Transverse colon (tissue), 4 donors: ENCODE results near the gene TIPARP. TPM values are rescaled to one million over a fixed set of nuclear protein-coding genes. Genes with fewer than 3 reads are reported as not detected.

Experiments used
- DNase-seq: peaks from one replicate; pipeline ENCODE4 v3.0.0-alpha.2; 2019
- H3K27ac ChIP-seq, 4 donors: fragments of 200-600 bp; sonication (generic); 2 replicates each; pipeline ENCODE4 v1.5.1; 2016 to 2018; ENCODE audit warnings: inconsistent platforms in 4 of 4
- H3K27me3 ChIP-seq: fragments of 200-600 bp; sonication (generic); 2 replicates; pipeline ENCODE4 v1.5.1; 2017; ENCODE audit warnings: inconsistent platforms
- H3K36me3 ChIP-seq, 4 donors: fragments of 200-600 bp; sonication (generic); 2 replicates each; pipeline ENCODE4 v1.5.1; 2017 to 2019; ENCODE audit warnings: inconsistent platforms in 4 of 4
- H3K4me1 ChIP-seq, 4 donors: fragments of 200-600 bp; sonication (generic); 2 replicates each; pipeline ENCODE4 v1.5.1; 2017 to 2020; ENCODE audit warnings: inconsistent platforms in 4 of 4
- H3K4me3 ChIP-seq, 4 donors: fragments of 200-600 bp; sonication (generic); 1 replicate in 1 of 4; 2 replicates in 3 of 4; pipeline versions ENCODE4 v1.5.1 to v1.6.1; 2017 to 2019; ENCODE audit warnings: inconsistent platforms in 4 of 4
- H3K9me3 ChIP-seq, 2 donors: fragments of 200-600 bp; sonication (generic); 2 replicates each; pipeline ENCODE4 v1.5.1; 2017 to 2019; ENCODE audit warnings: inconsistent platforms in 2 of 2
- CTCF ChIP-seq, 5 experiments: fragments of 200-600 bp in 3 of 5; fragments of 450-650 bp in 2 of 5; sonication (generic) in 3 of 5; IDR thresholded peaks; 1 replicate in 2 of 5; 2 replicates in 3 of 5; pipeline ENCODE4 v1.5.1; 2016 to 2017; ENCODE audit warnings: antibody characterized with exemption in 5 of 5, inconsistent platforms in 3 of 5, mild to moderate bottlenecking in 2 of 5, moderate library complexity in 1 of 5
- EP300 ChIP-seq: sonication (generic); formaldehyde crosslinking; IDR thresholded peaks from one replicate; pipeline ENCODE4 v1.6.1; 2017; ENCODE audit warnings: antibody characterized with exemption, low read depth
- POLR2A ChIP-seq: fragments of 450-650 bp; IDR thresholded peaks from one replicate; pipeline ENCODE4 v1.6.1; 2016; ENCODE audit warnings: antibody characterized with exemption, mild to moderate bottlenecking, moderate library complexity
- POLR2AphosphoS5 ChIP-seq, 3 donors: sonication (generic); formaldehyde crosslinking; IDR thresholded peaks; one replicate each; pipeline ENCODE4 v1.6.1; 2016; ENCODE audit warnings: antibody characterized with exemption in 3 of 3
- WGBS, 2 donors: methylation state at CpG; one replicate each; pipeline ENCODE4 v1.1.5; 2018; ENCODE audit warnings: low coverage in 1 of 2; 5-methylcytosine and 5-hydroxymethylcytosine counted together
- in situ Hi-C, 4 donors: fragments of 200-750 bp; cut with MboI; loops; one replicate each; pipeline versions ENCODE4 v1.15.0 to v1.15.1; 2017; ENCODE audit warnings: low sequenced_read_pairs in 3 of 4, low pct_ligation_motif_present in 1 of 4, low pct_unique_long_range_greater_than_20kb in 1 of 4
- intact Hi-C: fragments of 100-400 bp; cut with DNase I; formaldehyde crosslinking; loops from one replicate; pipeline ENCODE4 v1.15.1; 2023; ENCODE audit warnings: low total_unique reads
- total RNA-seq, 4 donors: library from RNA; depleted of rRNA; stranded (reverse); fragments of >200 nt; gene quantifications; one replicate each; pipeline ENCODE4 v1.1.0, GENCODE V29; 2016

TIPARP gene
- total RNA-seq, 4 donors from 2014 or later: 11.9 to 47.1 (median 34.3) TPM

GRCh38 chr3:156688632-156689452 is 14.5 kb downstream of the TIPARP start:
- Histone ChIP-seq H3K9me3 (no peaks in the 10 kb centered on the region), H3K4me3 (no peak overlapping the region), H3K4me1 (peaks cover 43 to 82% (median 63%) of the 10 kb centered on the region in 4 donors), H3K36me3 (peaks cover 0 to under 1% (median 0%) of the 10 kb centered on the region in 4 donors), H3K27ac (no peak overlapping the region), H3K27me3 (no peaks in the 10 kb centered on the region)
- no peak for TF ChIP-seq CTCF (IDR thresholded peaks at IDR 0.05)
- TF ChIP-seq POLR2A: no peak
- TF ChIP-seq EP300: no peak
- no peak for TF ChIP-seq POLR2AphosphoS5 (IDR thresholded peaks at IDR 0.05)
- no peak for DNase-seq
- WGBS, 2 donors: 81 to 83% methylated on average over 7 of the region's 7 CpGs
- in situ Hi-C loops: loop anchor here in 3 of 4 donors (10.0 to 25.0 kb wide), 4 partner anchors 126 to 527 kb away; partner anchors contain the start of genes CCNL1 (in 1 of the 3) and LEKR1 (in 1 of the 3)
- intact Hi-C loops: no loop called here

GRCh38 chr3:156689608-156690007 is 15.2 kb downstream of the TIPARP start:
- Histone ChIP-seq H3K4me1 (peaks cover 43 to 76% (median 62%) of the 10 kb centered on the region in 4 donors), H3K27ac (no peak overlapping the region), H3K4me3 (no peak overlapping the region), H3K36me3 (peaks cover 0 to 8% (median under 1%) of the 10 kb centered on the region in 4 donors), H3K9me3 (no peaks in the 10 kb centered on the region), H3K27me3 (no peaks in the 10 kb centered on the region)
- TF ChIP-seq CTCF (IDR thresholded peaks at IDR 0.05) (no peak), POLR2AphosphoS5 (IDR thresholded peaks at IDR 0.05) (no peak), EP300 (no peak), POLR2A (no peak)
- in situ Hi-C loops: loop anchor here in 3 of 4 donors (10.0 to 25.0 kb wide), 4 partner anchors 125 to 527 kb away; partner anchors contain the start of genes CCNL1 (in 1 of the 3) and LEKR1 (in 1 of the 3)
- 0% methylated on average over 1 of the region's 1 CpG for WGBS, 2 donors
- intact Hi-C loops: no loop called here
- no peak for DNase-seq

GRCh38 chr3:156691920-156692319 is 17.5 kb downstream of the TIPARP start:
- in situ Hi-C loops (loop anchor here in 2 of 4 donors (25.0 kb wide), 2 partner anchors 470 to 530 kb away; partner anchors contain the start of gene CCNL1 (in 1 of the 2)), intact Hi-C loops (no loop called here)
- Histone ChIP-seq H3K9me3 (no peaks in the 10 kb centered on the region), H3K27ac (no peak overlapping the region), H3K4me3 (no peak overlapping the region), H3K4me1 (peaks cover 24 to 53% (median 41%) of the 10 kb centered on the region in 4 donors), H3K27me3 (no peaks in the 10 kb centered on the region), H3K36me3 (peaks cover 0 to 30% (median 10%) of the 10 kb centered on the region in 4 donors)
- TF ChIP-seq POLR2A (no peak), EP300 (no peak), CTCF (IDR thresholded peaks at IDR 0.05) (no peak), POLR2AphosphoS5 (IDR thresholded peaks at IDR 0.05) (no peak)
- WGBS, 2 donors: 62 to 82% methylated on average over 1 of the region's 1 CpG
- DNase-seq: no peak

GRCh38 chr3:156693166-156693565 is 18.8 kb downstream of the TIPARP start:
- DNase-seq: no peak
- peaks cover 21 to 42% (median 37%) of the 10 kb centered on the region in 4 donors for H3K4me1 ChIP-seq
- WGBS, 2 donors: 73 to 85% methylated on average over 2 of the region's 2 CpGs
- no peak overlapping the region for H3K27ac ChIP-seq
- H3K27me3 ChIP-seq: no peaks in the 10 kb centered on the region
- TF ChIP-seq POLR2AphosphoS5 (IDR thresholded peaks at IDR 0.05): no peak
- TF ChIP-seq CTCF (IDR thresholded peaks at IDR 0.05): no peak
- no peak for TF ChIP-seq EP300
- TF ChIP-seq POLR2A: no peak
- in situ Hi-C loops: loop anchor here in 2 of 4 donors (25.0 kb wide), 2 partner anchors 469 to 531 kb away; partner anchors contain the start of gene CCNL1 (in 1 of the 2)
- H3K36me3 ChIP-seq: peaks cover 0 to 33% (median 11%) of the 10 kb centered on the region in 4 donors
- H3K4me3 ChIP-seq: no peak overlapping the region
- intact Hi-C loops: no loop called here
- H3K9me3 ChIP-seq: no peaks in the 10 kb centered on the region
